ENCODE measurements around the gene F2RL3. TPM values are rescaled to one million over a fixed set of nuclear protein-coding genes. Genes with fewer than 3 reads are reported as not detected.

The F2RL3 gene
- total and polyA plus RNA-seq, 9 of the 15 experiments (the other 6 are each of a cell fraction or from before 2014, with no cell fraction given): 1.4 to 27.6 (median 11.9) TPM

DNA sequence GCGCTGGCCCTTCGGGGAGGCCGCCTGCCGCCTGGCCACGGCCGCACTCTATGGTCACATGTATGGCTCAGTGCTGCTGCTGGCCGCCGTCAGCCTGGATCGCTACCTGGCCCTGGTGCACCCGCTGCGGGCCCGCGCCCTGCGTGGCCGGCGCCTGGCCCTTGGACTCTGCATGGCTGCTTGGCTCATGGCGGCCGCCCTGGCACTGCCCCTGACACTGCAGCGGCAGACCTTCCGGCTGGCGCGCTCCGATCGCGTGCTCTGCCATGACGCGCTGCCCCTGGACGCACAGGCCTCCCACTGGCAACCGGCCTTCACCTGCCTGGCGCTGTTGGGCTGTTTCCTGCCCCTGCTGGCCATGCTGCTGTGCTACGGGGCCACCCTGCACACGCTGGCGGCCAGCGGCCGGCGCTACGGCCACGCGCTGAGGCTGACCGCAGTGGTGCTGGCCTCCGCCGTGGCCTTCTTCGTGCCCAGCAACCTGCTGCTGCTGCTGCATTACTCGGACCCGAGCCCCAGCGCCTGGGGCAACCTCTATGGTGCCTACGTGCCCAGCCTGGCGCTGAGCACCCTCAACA lies 1.2 kb downstream of the F2RL3 start (continued):
- TF ChIP-seq ZBTB7A (IDR thresholded peaks at IDR 0.05; ENCODE audit: borderline replicate concordance, control insufficient read depth, low read depth, low read length) (no peak), RBM34 (IDR thresholded peaks at IDR 0.05; ENCODE audit: borderline replicate concordance, insufficient read depth, low read length) (peak; percentile 90; the same call in 1 of the 2 replicates), TFAM (CRISPR knock-in tag; conservative IDR thresholded peaks at IDR 0.05) (no peak), SMARCB1 (IDR thresholded peaks at IDR 0.05; ENCODE audit: insufficient read length, low read depth) (no peak), PHB (CRISPR knock-in tag; IDR thresholded peaks at IDR 0.05) (no peak), ATF7 (IDR thresholded peaks at IDR 0.05) (no peak), RUNX1 (IDR thresholded peaks at IDR 0.05; ENCODE audit: low read depth) (no peak), ZNF197 (CRISPR knock-in tag; IDR thresholded peaks at IDR 0.05; ENCODE audit: low read depth) (peak; percentile 58), NONO (IDR thresholded peaks at IDR 0.05; ENCODE audit: low read depth in 2 of 2, low read length in 1 of 2) (peak; percentile 33 to 55; a peak in 1 of 4 replicates), YBX1 (IDR thresholded peaks at IDR 0.05) (no peak), GTF2F1 (IDR thresholded peaks at IDR 0.05; ENCODE audit: low read depth, low read length) (peak; percentile 12; the same call in 1 of the 2 replicates), ETV5 (CRISPR knock-in tag; IDR thresholded peaks at IDR 0.05; ENCODE audit: low read depth) (peak; percentile 55), SMARCE1 (IDR thresholded peaks at IDR 0.05) (no peak), CBX8 (IDR thresholded peaks at IDR 0.05; ENCODE audit: borderline replicate concordance, extremely low read depth, low read depth, low read length, poor library complexity, severe bottlenecking) (no peak), CSDE1 (IDR thresholded peaks at IDR 0.05) (no peak), MTA2 (IDR thresholded peaks at IDR 0.05; ENCODE audit: low read depth) (no peak), MCM7 (IDR thresholded peaks at IDR 0.05) (no peak), EWSR1 (IDR thresholded peaks at IDR 0.05; ENCODE audit: borderline replicate concordance, low read depth, partially characterized antibody) (no peak), BRF1 (IDR thresholded peaks at IDR 0.05; ENCODE audit: borderline replicate concordance, extremely low read depth, insufficient read length) (no peak), ZNF274 (IDR thresholded peaks at IDR 0.05; ENCODE audit: borderline replicate concordance, low read depth, low read length) (no peak; the same call in 1 of the 2 replicates), TCF7 (IDR thresholded peaks at IDR 0.05; ENCODE audit: borderline replicate concordance) (no peak), ZC3H4 (CRISPR knock-in tag; IDR thresholded peaks at IDR 0.05; ENCODE audit: borderline replicate concordance) (peak; percentile 48; the same call in 1 of the 2 replicates)
- TF ChIP-seq, protein P1, sequence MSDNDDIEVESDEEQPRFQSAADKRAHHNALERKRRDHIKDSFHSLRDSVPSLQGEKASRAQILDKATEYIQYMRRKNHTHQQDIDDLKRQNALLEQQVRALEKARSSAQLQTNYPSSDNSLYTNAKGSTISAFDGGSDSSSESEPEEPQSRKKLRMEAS (CRISPR knock-in tag; IDR thresholded peaks at IDR 0.05): peak; percentile 94
- TF ChIP-seq, protein P2, sequence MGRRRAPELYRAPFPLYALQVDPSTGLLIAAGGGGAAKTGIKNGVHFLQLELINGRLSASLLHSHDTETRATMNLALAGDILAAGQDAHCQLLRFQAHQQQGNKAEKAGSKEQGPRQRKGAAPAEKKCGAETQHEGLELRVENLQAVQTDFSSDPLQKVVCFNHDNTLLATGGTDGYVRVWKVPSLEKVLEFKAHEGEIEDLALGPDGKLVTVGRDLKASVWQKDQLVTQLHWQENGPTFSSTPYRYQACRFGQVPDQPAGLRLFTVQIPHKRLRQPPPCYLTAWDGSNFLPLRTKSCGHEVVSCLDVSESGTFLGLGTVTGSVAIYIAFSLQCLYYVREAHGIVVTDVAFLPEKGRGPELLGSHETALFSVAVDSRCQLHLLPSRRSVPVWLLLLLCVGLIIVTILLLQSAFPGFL (CRISPR knock-in tag; IDR thresholded peaks at IDR 0.05): no peak
- TF ChIP-seq, protein P3, sequence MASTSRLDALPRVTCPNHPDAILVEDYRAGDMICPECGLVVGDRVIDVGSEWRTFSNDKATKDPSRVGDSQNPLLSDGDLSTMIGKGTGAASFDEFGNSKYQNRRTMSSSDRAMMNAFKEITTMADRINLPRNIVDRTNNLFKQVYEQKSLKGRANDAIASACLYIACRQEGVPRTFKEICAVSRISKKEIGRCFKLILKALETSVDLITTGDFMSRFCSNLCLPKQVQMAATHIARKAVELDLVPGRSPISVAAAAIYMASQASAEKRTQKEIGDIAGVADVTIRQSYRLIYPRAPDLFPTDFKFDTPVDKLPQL (IDR thresholded peaks at IDR 0.05; ENCODE audit: extremely low read depth, insufficient read length): no peak
- TF ChIP-seq, protein P4, sequence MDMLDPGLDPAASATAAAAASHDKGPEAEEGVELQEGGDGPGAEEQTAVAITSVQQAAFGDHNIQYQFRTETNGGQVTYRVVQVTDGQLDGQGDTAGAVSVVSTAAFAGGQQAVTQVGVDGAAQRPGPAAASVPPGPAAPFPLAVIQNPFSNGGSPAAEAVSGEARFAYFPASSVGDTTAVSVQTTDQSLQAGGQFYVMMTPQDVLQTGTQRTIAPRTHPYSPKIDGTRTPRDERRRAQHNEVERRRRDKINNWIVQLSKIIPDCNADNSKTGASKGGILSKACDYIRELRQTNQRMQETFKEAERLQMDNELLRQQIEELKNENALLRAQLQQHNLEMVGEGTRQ (CRISPR knock-in tag; IDR thresholded peaks at IDR 0.05): no peak
